PC-9 (cell line): Measurements from ENCODE around the gene ALOXE3.

Experiments used
- EZH2 ChIP-seq: fragments of 200-600 bp; sonication (generic); IDR thresholded peaks from 2 replicates; pipeline ENCODE4 v1.8.0; 2017; ENCODE audit warnings: antibody characterized with exemption, low read depth
- TF ChIP-seq, protein P1 (sequence below): fragments of 200-600 bp; sonication (generic); conservative IDR thresholded peaks from 2 replicates; pipeline ENCODE4 v1.6.1; 2017; ENCODE audit warnings: mixed run types, antibody characterized with exemption, mild to moderate bottlenecking, moderate library complexity

- TF ChIP-seq, protein P1, sequence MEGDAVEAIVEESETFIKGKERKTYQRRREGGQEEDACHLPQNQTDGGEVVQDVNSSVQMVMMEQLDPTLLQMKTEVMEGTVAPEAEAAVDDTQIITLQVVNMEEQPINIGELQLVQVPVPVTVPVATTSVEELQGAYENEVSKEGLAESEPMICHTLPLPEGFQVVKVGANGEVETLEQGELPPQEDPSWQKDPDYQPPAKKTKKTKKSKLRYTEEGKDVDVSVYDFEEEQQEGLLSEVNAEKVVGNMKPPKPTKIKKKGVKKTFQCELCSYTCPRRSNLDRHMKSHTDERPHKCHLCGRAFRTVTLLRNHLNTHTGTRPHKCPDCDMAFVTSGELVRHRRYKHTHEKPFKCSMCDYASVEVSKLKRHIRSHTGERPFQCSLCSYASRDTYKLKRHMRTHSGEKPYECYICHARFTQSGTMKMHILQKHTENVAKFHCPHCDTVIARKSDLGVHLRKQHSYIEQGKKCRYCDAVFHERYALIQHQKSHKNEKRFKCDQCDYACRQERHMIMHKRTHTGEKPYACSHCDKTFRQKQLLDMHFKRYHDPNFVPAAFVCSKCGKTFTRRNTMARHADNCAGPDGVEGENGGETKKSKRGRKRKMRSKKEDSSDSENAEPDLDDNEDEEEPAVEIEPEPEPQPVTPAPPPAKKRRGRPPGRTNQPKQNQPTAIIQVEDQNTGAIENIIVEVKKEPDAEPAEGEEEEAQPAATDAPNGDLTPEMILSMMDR, result no peak
- no peak for TF ChIP-seq EZH2
Measured at GRCh38 chr17:8137645-8138373, 19.5 kb upstream of the ALOXE3 start.
